OCI-LY7 (cell line): ENCODE results near the gene TNFRSF8.

Source experiments
- CTCF ChIP-seq: fragments of 200-600 bp; sonication (generic); conservative IDR thresholded peaks from 2 replicates; pipeline ENCODE4 v1.5.1; 2014; ENCODE audit warnings: mild to moderate bottlenecking, antibody characterized with exemption, low read length, moderate library complexity, mixed read lengths
- EZH2phosphoT487 ChIP-seq: fragments of 200-600 bp; sonication (generic); IDR thresholded peaks from 2 replicates; pipeline ENCODE4 v1.6.1; 2018; ENCODE audit warnings: low read depth, borderline replicate concordance, mild to moderate bottlenecking, mixed run types, antibody characterized with exemption, low read length, moderate library complexity, mixed read lengths

GRCh38 chr1:12098786-12099185, 35.7 kb downstream of the TNFRSF8 start:
- no peak for TF ChIP-seq CTCF
- TF ChIP-seq EZH2phosphoT487 = no peak
